Stomach (tissue), 9 donors: ENCODE results near the gene TNFSF18. TPM values are rescaled to one million over a fixed set of nuclear protein-coding genes. Genes with fewer than 3 reads are reported as not detected.
"Not testable (repeated sequence)": the region's sequence is repeated elsewhere in the genome, so short reads cannot be mapped to it uniquely, and the experiment has no call there.

Source experiments
- DNase-seq, 2 donors: peaks; one replicate each; pipeline versions ENCODE4 v3.0.0 to v3.0.0-alpha.2; 2013 to 2019
- H3K27ac ChIP-seq, 5 donors: fragments of 200-600 bp in 4 of 5; sonication (generic) in 4 of 5; one replicate each; pipeline ENCODE4 v1.5.1; 2013 to 2019; ENCODE audit warnings: mild to moderate bottlenecking in 1 of 5, moderate library complexity in 1 of 5
- H3K27me3 ChIP-seq, 3 donors: fragments of 200-600 bp; sonication (generic); one replicate each; pipeline ENCODE4 v1.5.1; 2017 to 2019; ENCODE audit warnings: mixed run types in 1 of 3
- H3K36me3 ChIP-seq, 4 donors: fragments of 200-600 bp; sonication (generic); 1 replicate in 3 of 4; 2 replicates in 1 of 4; pipeline ENCODE4 v1.5.1; 2016 to 2019
- H3K4me1 ChIP-seq, 4 donors: fragments of 200-600 bp; sonication (generic); one replicate each; pipeline ENCODE4 v1.5.1; 2016 to 2019
- H3K4me3 ChIP-seq, 4 donors: fragments of 200-600 bp; sonication (generic) in 3 of 4; one replicate each; pipeline ENCODE4 v1.5.1; 2016 to 2019; ENCODE audit warnings: mild to moderate bottlenecking in 1 of 4
- H3K9me3 ChIP-seq, 4 donors: fragments of 200-600 bp; sonication (generic); one replicate each; pipeline ENCODE4 v1.5.1; 2016 to 2019
- EP300 ChIP-seq: sonication (generic); formaldehyde crosslinking; IDR thresholded peaks from one replicate; pipeline ENCODE4 v1.6.1; 2017; ENCODE audit warnings: antibody characterized with exemption
- POLR2A ChIP-seq, 4 donors: fragments of 450-650 bp; IDR thresholded peaks; one replicate each; pipeline ENCODE4 v1.6.1; 2016; ENCODE audit warnings: antibody characterized with exemption in 4 of 4, control low read depth in 2 of 4, mild to moderate bottlenecking in 1 of 4, moderate library complexity in 1 of 4
- POLR2AphosphoS5 ChIP-seq, 3 donors: sonication (generic); formaldehyde crosslinking; IDR thresholded peaks; one replicate each; pipeline ENCODE4 v1.6.1; 2016; ENCODE audit warnings: antibody characterized with exemption in 3 of 3
- WGBS, 5 donors: extraction: QIAGEN DNeasy Blood & Tissue Kit in 3 of 5; methylation state at CpG; one replicate each; pipeline versions ENCODE4 v1.1.5 to v1.1.7; 2013 to 2018; 5-methylcytosine and 5-hydroxymethylcytosine counted together
- intact Hi-C: fragments of 100-400 bp; cut with DNase I; formaldehyde crosslinking; loops from one replicate; pipeline ENCODE4 v1.15.1; 2023; ENCODE audit warnings: low total_unique reads
- polyA plus RNA-seq, 3 donors: library from polyadenylated mRNA; stranded (reverse); fragments of 200-250 nt; gene quantifications; one replicate each; pipeline ENCODE4 v1.2.3, GENCODE V29; 2013
- total RNA-seq, 5 donors: library from RNA; depleted of rRNA; stranded (reverse); fragments of >200 nt; gene quantifications; one replicate each; pipeline versions ENCODE4 v1.1.0 to v1.2.3, GENCODE V29; 2014 to 2016
- TF ChIP-seq, protein P1 (sequence below), 7 experiments: fragments of 450-650 bp in 4 of 7; fragments of 200-600 bp in 3 of 7; sonication (generic) in 3 of 7; IDR thresholded peaks; one replicate each; pipeline ENCODE4 v1.5.1; 2016 to 2019; ENCODE audit warnings: antibody characterized with exemption in 7 of 7, control low read depth in 2 of 7, mild to moderate bottlenecking in 1 of 7
- donor health status: healthy with polysubstance abuse.
- donor health status: Bipolar disorder and iron deficiency.
- donor health status: healthy.

Gene TNFSF18
- total and polyA plus RNA-seq, 8 donors: 0.12 TPM; not detected in 7

DNA sequence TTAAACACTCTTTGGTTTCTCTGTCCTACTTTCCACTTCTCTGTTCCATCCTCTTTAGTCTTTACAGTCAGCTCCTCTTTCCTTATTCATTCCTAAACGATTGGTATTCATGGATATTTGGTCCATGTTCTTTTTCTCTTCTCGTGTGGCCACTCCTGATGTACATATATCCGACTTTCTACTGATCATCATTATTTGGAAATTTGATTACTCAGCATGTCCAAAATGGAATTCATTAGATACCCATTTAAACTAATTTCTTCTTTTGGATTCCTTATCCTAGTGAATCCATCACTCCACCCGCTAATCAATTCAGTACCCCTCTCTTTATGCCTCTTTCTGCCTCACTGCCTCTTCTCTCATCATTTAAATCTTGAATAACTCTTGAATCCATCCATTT is 43.8 kb upstream of the TNFSF18 start:
- Histone ChIP-seq H3K9me3 (no peaks in the 10 kb centered on the region), H3K36me3 (no peaks in the 10 kb centered on the region), H3K27ac (no peak overlapping the region), H3K4me3 (no peak overlapping the region), H3K27me3 (no peaks in the 10 kb centered on the region), H3K4me1 (no peaks in the 10 kb centered on the region)
- intact Hi-C loops: no loop called here
- TF ChIP-seq POLR2A (IDR thresholded peaks at IDR 0.05) (no peak), EP300 (no peak), POLR2AphosphoS5 (IDR thresholded peaks at IDR 0.05) (no peak)
- TF ChIP-seq, protein P1, sequence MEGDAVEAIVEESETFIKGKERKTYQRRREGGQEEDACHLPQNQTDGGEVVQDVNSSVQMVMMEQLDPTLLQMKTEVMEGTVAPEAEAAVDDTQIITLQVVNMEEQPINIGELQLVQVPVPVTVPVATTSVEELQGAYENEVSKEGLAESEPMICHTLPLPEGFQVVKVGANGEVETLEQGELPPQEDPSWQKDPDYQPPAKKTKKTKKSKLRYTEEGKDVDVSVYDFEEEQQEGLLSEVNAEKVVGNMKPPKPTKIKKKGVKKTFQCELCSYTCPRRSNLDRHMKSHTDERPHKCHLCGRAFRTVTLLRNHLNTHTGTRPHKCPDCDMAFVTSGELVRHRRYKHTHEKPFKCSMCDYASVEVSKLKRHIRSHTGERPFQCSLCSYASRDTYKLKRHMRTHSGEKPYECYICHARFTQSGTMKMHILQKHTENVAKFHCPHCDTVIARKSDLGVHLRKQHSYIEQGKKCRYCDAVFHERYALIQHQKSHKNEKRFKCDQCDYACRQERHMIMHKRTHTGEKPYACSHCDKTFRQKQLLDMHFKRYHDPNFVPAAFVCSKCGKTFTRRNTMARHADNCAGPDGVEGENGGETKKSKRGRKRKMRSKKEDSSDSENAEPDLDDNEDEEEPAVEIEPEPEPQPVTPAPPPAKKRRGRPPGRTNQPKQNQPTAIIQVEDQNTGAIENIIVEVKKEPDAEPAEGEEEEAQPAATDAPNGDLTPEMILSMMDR (IDR thresholded peaks at IDR 0.05): no peak
- 90 to 95% (median 93%) methylated on average over 4 of the region's 4 CpGs for WGBS, 5 donors
- DNase-seq: no peak

DNA sequence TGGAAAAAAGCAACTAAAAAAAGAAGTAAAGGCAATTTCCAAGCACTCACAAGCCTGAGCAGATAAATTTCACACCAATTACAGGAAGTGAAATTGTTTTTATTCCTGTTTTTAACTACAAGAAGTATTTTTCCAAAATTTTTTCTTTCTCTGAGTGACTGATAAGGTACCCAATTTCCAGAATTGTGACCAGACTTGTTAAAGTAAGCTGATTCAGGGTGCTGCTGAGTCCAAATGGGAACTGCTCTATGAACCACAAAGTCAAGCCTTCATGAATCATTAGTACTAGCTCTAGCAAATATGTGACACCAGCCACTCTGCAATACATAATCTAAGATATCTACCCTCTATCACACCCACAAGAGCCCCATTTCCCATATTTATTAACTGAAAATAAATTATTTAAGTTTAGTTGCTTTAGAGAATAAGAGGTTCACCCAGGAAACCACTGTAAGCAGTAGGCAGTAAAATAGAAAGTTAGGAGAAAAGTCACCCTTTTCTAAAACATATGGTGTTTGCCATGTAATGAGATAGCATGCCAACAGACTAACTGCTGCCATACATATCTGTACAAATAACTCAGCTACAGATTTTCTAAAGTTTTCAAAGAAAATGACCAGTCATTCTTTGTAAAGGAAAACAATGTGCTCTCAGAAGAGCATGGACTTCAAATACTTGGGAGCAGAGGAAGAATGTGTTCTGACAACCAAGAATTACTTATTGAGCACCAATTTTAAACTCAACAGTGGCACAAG is 43.1 kb upstream of the TNFSF18 start:
- no peak for TF ChIP-seq POLR2A (IDR thresholded peaks at IDR 0.05)
- TF ChIP-seq EP300: no peak
- TF ChIP-seq, protein P1 (IDR thresholded peaks at IDR 0.05): no peak
- no peak for TF ChIP-seq POLR2AphosphoS5 (IDR thresholded peaks at IDR 0.05)
- Histone ChIP-seq H3K27me3 (no peaks in the 10 kb centered on the region), H3K4me3 (no peak overlapping the region), H3K4me1 (no peaks in the 10 kb centered on the region), H3K27ac (no peak overlapping the region), H3K9me3 (no peaks in the 10 kb centered on the region), H3K36me3 (no peaks in the 10 kb centered on the region)
- no peak for DNase-seq
- intact Hi-C loops: no loop called here

DNA sequence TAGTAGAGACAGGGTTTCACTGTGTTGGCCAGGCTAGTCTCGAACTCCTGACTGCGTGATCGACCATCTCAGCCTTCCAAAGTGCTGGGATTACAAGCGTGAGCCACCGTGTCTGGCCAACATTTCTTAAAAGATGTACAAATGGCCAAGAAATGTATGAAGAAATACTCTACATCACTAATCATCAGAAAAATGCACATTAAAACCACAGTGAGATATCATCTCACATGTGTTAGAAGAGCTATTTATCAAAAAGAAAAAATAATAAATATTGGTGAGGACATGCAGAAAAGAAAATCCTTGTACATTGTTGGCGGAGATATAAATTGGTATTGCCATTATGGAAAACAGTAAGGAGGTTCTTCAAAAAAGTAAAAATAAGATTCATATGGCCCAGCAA is 33.6 kb upstream of the TNFSF18 start:
- no peak for DNase-seq
- TF ChIP-seq, protein P1 (IDR thresholded peaks at IDR 0.05): no peak
- TF ChIP-seq EP300 (no peak), POLR2A (IDR thresholded peaks at IDR 0.05) (no peak), POLR2AphosphoS5 (IDR thresholded peaks at IDR 0.05) (no peak)

DNA sequence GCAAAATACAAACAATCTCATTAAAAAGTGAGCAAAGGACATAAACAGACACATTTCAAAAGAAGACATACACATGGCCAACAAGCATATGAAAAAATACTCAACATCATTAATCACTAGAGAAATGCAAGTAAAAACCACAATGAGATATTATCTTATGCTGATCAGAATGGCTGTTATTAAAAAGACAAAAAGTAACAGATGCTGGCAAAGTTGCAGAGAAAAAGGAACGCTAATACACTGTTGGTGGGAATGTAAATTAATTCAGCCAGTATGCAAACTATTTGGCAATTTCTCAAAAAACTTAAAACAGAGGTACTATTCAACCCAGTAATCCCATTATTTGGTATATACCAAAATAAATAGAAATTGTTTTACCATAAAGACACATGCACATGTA is 32.2 kb upstream of the TNFSF18 start:
- intact Hi-C loops: no loop called here
- DNase-seq: no peak
- WGBS, 5 donors: 79 to 87% (median 83%) methylated on average over 1 of the region's 1 CpG
- TF ChIP-seq POLR2AphosphoS5 (IDR thresholded peaks at IDR 0.05) (no peak), EP300 (no peak), POLR2A (IDR thresholded peaks at IDR 0.05) (no peak)
- TF ChIP-seq, protein P1 (IDR thresholded peaks at IDR 0.05): no peak
- no peaks in the 10 kb centered on the region for H3K36me3 ChIP-seq
- H3K4me1 ChIP-seq: no peaks in the 10 kb centered on the region
- H3K4me3 ChIP-seq: no peak overlapping the region
- H3K9me3 ChIP-seq: no peaks in the 10 kb centered on the region
- H3K27ac ChIP-seq: no peak overlapping the region
- no peaks in the 10 kb centered on the region for H3K27me3 ChIP-seq

More for the DNA sequence above, 33.6 kb upstream of the TNFSF18 start:
- Histone ChIP-seq H3K9me3 (no peaks in the 10 kb centered on the region), H3K4me3 (no peak overlapping the region), H3K4me1 (no peaks in the 10 kb centered on the region), H3K27ac (no peak overlapping the region), H3K36me3 (no peaks in the 10 kb centered on the region), H3K27me3 (no peaks in the 10 kb centered on the region)
- intact Hi-C loops: no loop called here
- WGBS, 5 donors: 96 to 98% (median 98%) methylated on average over 6 of the region's 6 CpGs

DNA sequence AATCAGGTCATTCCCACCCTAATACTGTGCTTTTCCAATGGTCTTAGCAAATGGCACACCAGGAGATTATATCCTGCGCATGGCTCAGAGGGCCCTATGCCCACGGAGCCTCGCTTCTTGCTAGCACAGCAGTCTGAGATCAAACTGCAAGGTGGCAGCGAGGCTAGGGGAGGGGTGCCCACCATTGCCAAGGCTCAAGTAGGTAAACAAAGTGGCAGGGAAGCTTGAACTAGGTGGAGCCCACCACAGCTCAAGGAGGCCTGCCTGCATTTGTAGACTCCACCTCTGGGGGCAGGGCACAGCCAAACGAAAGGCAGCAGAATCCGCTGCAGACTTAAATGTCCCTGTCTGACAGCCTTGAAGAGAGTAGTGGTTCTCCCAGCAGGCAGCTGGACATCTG is 23.5 kb upstream of the TNFSF18 start:
- H3K27me3 ChIP-seq, intact Hi-C loops: not testable (repeated sequence)
- WGBS, 5 donors: 89 to 100% (median 95%) methylated on average over 6 of the region's 6 CpGs

More for the DNA sequence above, 23.5 kb upstream of the TNFSF18 start:
- not testable (repeated sequence) for DNase-seq, H3K36me3 ChIP-seq, H3K27ac ChIP-seq, H3K4me1 ChIP-seq, H3K4me3 ChIP-seq
- peaks cover 0 to 12% (median 8%) of the 10 kb centered on the region in 4 donors for H3K9me3 ChIP-seq
